ENCODE data around the gene GINM1. TPM values are rescaled to one million over a fixed set of nuclear protein-coding genes. Genes with fewer than 3 reads are reported as not detected.

GINM1 gene, protein sequence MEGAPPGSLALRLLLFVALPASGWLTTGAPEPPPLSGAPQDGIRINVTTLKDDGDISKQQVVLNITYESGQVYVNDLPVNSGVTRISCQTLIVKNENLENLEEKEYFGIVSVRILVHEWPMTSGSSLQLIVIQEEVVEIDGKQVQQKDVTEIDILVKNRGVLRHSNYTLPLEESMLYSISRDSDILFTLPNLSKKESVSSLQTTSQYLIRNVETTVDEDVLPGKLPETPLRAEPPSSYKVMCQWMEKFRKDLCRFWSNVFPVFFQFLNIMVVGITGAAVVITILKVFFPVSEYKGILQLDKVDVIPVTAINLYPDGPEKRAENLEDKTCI
- 27.7 and 29.6 TPM in 2 replicates for total RNA-seq (2022)
- percentile 74 among the genes with signal in this experiment for Bru-seq, nascent RNA
- percentile 83 among the genes with signal in this experiment for BruChase-seq, experiment 1, labeled RNA remaining after a 6-hour chase
- BruChase-seq, experiment 2, labeled RNA remaining after a 2-hour chase: percentile 77 among the genes with signal in this experiment
- long read RNA-seq, transcript GINM1-201 (8 exons, 2,024 nt): major isoform, 61 of 68 reads
- long read RNA-seq, partial matches to known transcripts: 2 of 68 reads
- long read RNA-seq, other reads (novel, unspliced or antisense): 5 of 68 reads

DNA sequence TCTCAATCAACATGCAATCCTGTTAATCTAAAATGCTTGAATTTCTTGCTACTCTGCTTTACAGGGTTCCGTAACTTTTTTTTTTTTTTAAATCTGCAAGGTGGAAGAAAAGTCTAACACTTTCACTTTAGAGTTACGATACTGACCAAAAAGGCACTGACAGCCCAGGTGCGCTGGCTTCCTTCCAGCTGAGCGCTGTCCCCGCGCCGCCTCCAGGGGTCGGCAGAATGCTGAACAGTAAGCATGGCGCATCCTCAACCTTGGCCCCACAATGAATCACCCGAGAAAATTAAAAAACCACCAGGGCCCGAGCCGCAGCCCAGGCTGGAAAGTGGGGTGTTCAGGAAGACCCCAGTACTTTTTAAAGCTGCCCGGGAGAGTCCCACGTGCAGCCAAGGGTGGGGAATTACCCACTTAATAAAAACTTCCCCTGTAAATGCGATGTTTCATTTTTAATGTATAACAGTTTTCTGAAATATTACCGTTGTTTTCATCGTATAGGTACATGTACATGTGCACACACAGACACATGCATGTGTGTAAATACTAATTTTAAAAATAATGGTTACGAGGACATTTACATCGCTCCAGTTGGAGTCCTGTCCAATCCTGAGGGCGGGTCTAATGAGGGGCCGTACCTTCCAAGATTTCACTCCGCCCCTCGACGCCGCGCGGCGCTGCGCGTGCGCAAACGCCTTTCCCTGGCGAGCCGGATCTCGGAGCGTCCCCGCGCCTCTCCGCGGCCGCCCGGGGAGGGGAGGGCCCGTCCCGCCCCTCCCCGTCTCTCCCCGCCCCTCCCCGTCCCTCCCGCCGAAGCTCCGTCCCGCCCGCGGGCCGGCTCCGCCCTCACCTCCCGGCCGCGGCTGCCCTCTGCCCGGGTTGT lies at the start of gene GINM1:
Gene GINM1, plus strand, starts transcription at position 849 of the 883 bp plus-strand sequence. CDS start 40 bp downstream, outside the sequence.
- H3K27me3 Mint-ChIP-seq (ENCODE audit: insufficient read depth, unreplicated experiment): no peaks in the 10 kb centered on the region
- TF ChIP-seq, protein P1, sequence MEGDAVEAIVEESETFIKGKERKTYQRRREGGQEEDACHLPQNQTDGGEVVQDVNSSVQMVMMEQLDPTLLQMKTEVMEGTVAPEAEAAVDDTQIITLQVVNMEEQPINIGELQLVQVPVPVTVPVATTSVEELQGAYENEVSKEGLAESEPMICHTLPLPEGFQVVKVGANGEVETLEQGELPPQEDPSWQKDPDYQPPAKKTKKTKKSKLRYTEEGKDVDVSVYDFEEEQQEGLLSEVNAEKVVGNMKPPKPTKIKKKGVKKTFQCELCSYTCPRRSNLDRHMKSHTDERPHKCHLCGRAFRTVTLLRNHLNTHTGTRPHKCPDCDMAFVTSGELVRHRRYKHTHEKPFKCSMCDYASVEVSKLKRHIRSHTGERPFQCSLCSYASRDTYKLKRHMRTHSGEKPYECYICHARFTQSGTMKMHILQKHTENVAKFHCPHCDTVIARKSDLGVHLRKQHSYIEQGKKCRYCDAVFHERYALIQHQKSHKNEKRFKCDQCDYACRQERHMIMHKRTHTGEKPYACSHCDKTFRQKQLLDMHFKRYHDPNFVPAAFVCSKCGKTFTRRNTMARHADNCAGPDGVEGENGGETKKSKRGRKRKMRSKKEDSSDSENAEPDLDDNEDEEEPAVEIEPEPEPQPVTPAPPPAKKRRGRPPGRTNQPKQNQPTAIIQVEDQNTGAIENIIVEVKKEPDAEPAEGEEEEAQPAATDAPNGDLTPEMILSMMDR (IDR thresholded peaks at IDR 0.05; ENCODE audit: unreplicated experiment): peak; percentile 61
- BruUV-seq (replicated peaks): no TSS peak
- H3K36me3 Mint-ChIP-seq (ENCODE audit: insufficient read depth, unreplicated experiment): no peaks in the 10 kb centered on the region
- ChIA-PET CTCF (interaction anchor here (0.5 to 2.1 kb wide), 5 partner anchors 15 to 639 kb away, joined by 3 to 21 read pairs (median 3); partner anchors contain the start of gene PPIL4), POLR2A (interaction anchor here (0.5 to 5.3 kb wide), 23 partner anchors 9 to 579 kb away, joined by 3 to 121 read pairs (median 4); partner anchors contain the start of genes KATNA1, LATS1, PCMT1 and PPIL4)
- peaks cover 7% of the 10 kb centered on the region for H3K4me1 Mint-ChIP-seq (ENCODE audit: insufficient read depth, unreplicated experiment)
- H3K4me3 Mint-ChIP-seq (ENCODE audit: unreplicated experiment): peak within 1 kb of the TSS; percentile 87
- DNase-seq (ENCODE audit: unreplicated experiment): peak; percentile 95
- intact Hi-C loops (cut with micrococcal nuclease): loop anchor here (1.0 to 2.0 kb wide), 3 partner anchors 19 to 151 kb away; partner anchors contain the start of gene PPIL4
- no peaks in the 10 kb centered on the region for H3K9me3 Mint-ChIP-seq (ENCODE audit: unreplicated experiment)
- H3K27ac Mint-ChIP-seq (ENCODE audit: low read depth, unreplicated experiment): peak within 1 kb of the TSS; percentile 61

DNA sequence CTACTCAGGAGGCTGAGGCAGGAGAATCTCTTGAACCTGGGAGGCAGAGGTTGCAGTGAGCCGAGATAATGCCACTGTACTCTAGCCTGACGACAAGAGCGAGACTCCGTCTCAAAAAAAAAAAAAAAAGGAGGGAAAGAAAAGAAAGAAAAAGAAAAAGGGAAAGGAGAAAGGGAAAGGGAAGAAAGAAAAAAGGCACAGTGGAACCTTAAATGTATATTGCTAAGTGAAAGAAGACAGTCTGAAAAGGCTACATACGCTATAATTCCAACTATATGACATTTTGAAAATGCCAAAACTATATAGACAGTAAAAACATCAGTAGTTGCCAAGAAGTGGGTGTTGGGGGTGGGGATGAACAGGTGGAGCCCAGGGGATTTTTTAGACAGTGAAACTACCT lies 36.5 kb upstream of the GINM1 start:
- no peak overlapping the region for H3K27ac Mint-ChIP-seq (ENCODE audit: low read depth, unreplicated experiment)
- TF ChIP-seq, protein P1 (IDR thresholded peaks at IDR 0.05; ENCODE audit: unreplicated experiment): no peak
- H3K4me3 Mint-ChIP-seq (ENCODE audit: unreplicated experiment): no peak overlapping the region
- CTCF ChIA-PET: no interaction called here
- peaks cover 95% of the 10 kb centered on the region for H3K36me3 Mint-ChIP-seq (ENCODE audit: insufficient read depth, unreplicated experiment)
- POLR2A ChIA-PET: no interaction called here
- no peaks in the 10 kb centered on the region for H3K4me1 Mint-ChIP-seq (ENCODE audit: insufficient read depth, unreplicated experiment)
- no peaks in the 10 kb centered on the region for H3K9me3 Mint-ChIP-seq (ENCODE audit: unreplicated experiment)
- intact Hi-C loops (cut with micrococcal nuclease): no loop called here
- DNase-seq (ENCODE audit: unreplicated experiment): no peak
- BruUV-seq (replicated peaks): no TSS peak
- H3K27me3 Mint-ChIP-seq (ENCODE audit: insufficient read depth, unreplicated experiment): no peaks in the 10 kb centered on the region

DNA sequence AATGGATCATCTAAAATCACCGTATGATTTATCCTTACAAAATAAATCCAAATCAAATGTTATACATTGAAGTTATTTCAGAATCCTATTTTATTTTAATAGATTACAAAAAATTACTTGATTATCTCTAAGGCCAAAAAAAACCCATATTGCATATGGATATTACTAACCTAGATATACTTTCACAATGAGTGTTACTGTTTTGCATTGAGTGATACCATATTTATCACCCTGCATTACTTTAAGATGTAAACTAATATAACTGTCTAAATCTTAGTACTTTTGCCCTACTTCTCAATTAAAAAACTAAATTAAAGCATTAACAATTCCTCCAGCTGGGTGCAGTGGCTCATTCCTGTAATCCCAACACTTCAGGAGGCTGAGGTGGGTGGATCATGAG lies 31.4 kb upstream of the GINM1 start:
- TF ChIP-seq, protein P1 (IDR thresholded peaks at IDR 0.05; ENCODE audit: unreplicated experiment): no peak
- ChIA-PET POLR2A (interaction anchor here (1.3 kb wide), 2 partner anchors 10 to 12 kb away, joined by 3 read pairs; no protein-coding TSS in a partner anchor), CTCF (interaction anchor here (1.5 kb wide), 1 partner anchor 17 kb away, joined by 3 read pairs; no protein-coding TSS in a partner anchor)
- Mint-ChIP-seq H3K36me3 (ENCODE audit: insufficient read depth, unreplicated experiment) (peaks cover 89% of the 10 kb centered on the region), H3K4me3 (ENCODE audit: unreplicated experiment) (no peak overlapping the region), H3K4me1 (ENCODE audit: insufficient read depth, unreplicated experiment) (no peaks in the 10 kb centered on the region), H3K9me3 (ENCODE audit: unreplicated experiment) (no peaks in the 10 kb centered on the region), H3K27ac (ENCODE audit: low read depth, unreplicated experiment) (no peak overlapping the region), H3K27me3 (ENCODE audit: insufficient read depth, unreplicated experiment) (no peaks in the 10 kb centered on the region)
- BruUV-seq (replicated peaks): no TSS peak
- DNase-seq (ENCODE audit: unreplicated experiment): no peak
- intact Hi-C loops (cut with micrococcal nuclease): no loop called here
